Hepatocyte (in vitro differentiated cells): ENCODE measurements around the gene ASB6.

Experiments used
- CTCF ChIP-seq: fragments of 200-600 bp; sonication (generic); IDR thresholded peaks from 2 replicates; pipeline ENCODE4 v1.5.1; 2016; ENCODE audit warnings: antibody characterized with exemption, mild to moderate bottlenecking; ENCODE audit not compliant: poor library complexity
- EZH2 ChIP-seq: fragments of 200-600 bp; sonication (generic); IDR thresholded peaks from 2 replicates; pipeline ENCODE4 v1.6.1; 2016; ENCODE audit warnings: antibody characterized with exemption, mild to moderate bottlenecking, borderline replicate concordance

- TF ChIP-seq CTCF = no peak
- no peak for TF ChIP-seq EZH2
Observed at GRCh38 chr9:129586685-129587084, 55.3 kb downstream of the ASB6 start.
